GM23248 (cell line): ENCODE measurements around the gene LRSAM1.

Experiments used
- EZH2 ChIP-seq: fragments of 200-600 bp; sonication (generic); IDR thresholded peaks from 2 replicates; pipeline ENCODE4 v1.6.1; 2018; ENCODE audit warnings: antibody characterized with exemption, mild to moderate bottlenecking; ENCODE audit not compliant: insufficient read depth, poor library complexity, severe bottlenecking
- EZH2phosphoT487 ChIP-seq: fragments of 200-600 bp; sonication (generic); IDR thresholded peaks from 2 replicates; pipeline ENCODE4 v1.6.1; 2018; ENCODE audit warnings: antibody characterized with exemption, moderate library complexity, mild to moderate bottlenecking, low read depth; ENCODE audit not compliant: insufficient read depth

GRCh38 chr9:127450243-127450760, 1.0 kb upstream of the LRSAM1 start:
- TF ChIP-seq EZH2 (no peak), EZH2phosphoT487 (no peak)
